Stimulated activated naive CD8-positive, alpha-beta T cell treated with anti-CD3 and anti-CD28 coated beads, Interleukin-15, Interleukin-2, amounts not matched to agents 100 U/mL and 50 U/mL, for 24 hours (primary cell): Measurements from ENCODE around the gene REC114.

ENCODE experiments used
- ATAC-seq: fragments of 150-1000 bp; cut with Tn5 transposase; one replicate; pipeline ENCODE4 v1.10.0; 2021
- DNase-seq: peaks from one replicate; pipeline ENCODE4 v3.0.0; 2021

REC114 gene

GRCh38 chr15:73605759-73606436, 162.9 kb downstream of the REC114 start:
- DNase-seq (no peak), ATAC-seq (no peak)

- DNase-seq = no peak
- no peak for ATAC-seq
Observed at GRCh38 chr15:73607405-73607804, 164.4 kb downstream of the REC114 start.

GRCh38 chr15:73607843-73608242, 164.9 kb downstream of the REC114 start:
- no peak for ATAC-seq

GRCh38 chr15:73608475-73608874, 165.5 kb downstream of the REC114 start:
- DNase-seq (no peak), ATAC-seq (no peak)

More at GRCh38 chr15:73607843-73608242, 164.9 kb downstream of the REC114 start:
- no peak for DNase-seq

- no peak for ATAC-seq
- no peak for DNase-seq
Observed at GRCh38 chr15:73608941-73609340, 166.0 kb downstream of the REC114 start.
